SK-N-SH (cell line): Measurements from ENCODE around the gene FAM174B. TPM values are rescaled to one million over a fixed set of nuclear protein-coding genes. Genes with fewer than 3 reads are reported as not detected.

Source experiments
- CTCF ChIA-PET: fragments of 300-600, 350-600 bp; formaldehyde crosslinking; extraction: SDS; loops from one replicate; lab custom pipeline; 2021; lab: Yijun Ruan, JAX
- POLR2A ChIA-PET: fragments of 350-600 bp; sonication (Branson Sonifier 250); formaldehyde crosslinking; extraction: SDS; loops from one replicate; lab custom pipeline; 2020; ENCODE audit warnings: antibody characterized with exemption, inconsistent platforms; lab: Yijun Ruan, JAX
- DNase-seq: peaks from one replicate; pipeline ENCODE4 v3.0.0; 2012
- H2AFZ ChIP-seq: fragments of 200-600 bp; sonication (generic); 2 replicates; pipeline ENCODE4 v1.8.1; 2016; ENCODE audit warnings: antibody characterized with exemption, mild to moderate bottlenecking, low read depth
- H3F3A ChIP-seq: fragments of 200-600 bp; sonication (generic); replicated peaks from 2 replicates; pipeline ENCODE3; 2016; ENCODE audit warnings: antibody characterized with exemption, mild to moderate bottlenecking; ENCODE audit not compliant: insufficient read depth
- H3K27ac ChIP-seq, 2 experiments: fragments of 200-500 bp in 1 of 2; fragments of 200-600 bp in 1 of 2; sonication (Bioruptor generic) in 1 of 2; sonication (generic), shearing (Covaris generic) in 1 of 2; 2 replicates each; pipeline versions ENCODE4 v1.5.1 to v1.6.1; 2014 to 2016; ENCODE audit warnings: low read depth in 2 of 2, inconsistent platforms in 1 of 2, low read length in 1 of 2, mild to moderate bottlenecking in 1 of 2, mixed read lengths in 1 of 2
- H3K27me3 ChIP-seq: fragments of 200-600 bp; sonication (generic), shearing (Covaris generic); 2 replicates; pipeline ENCODE4 v1.6.1; 2016; ENCODE audit warnings: mixed run types; ENCODE audit not compliant: insufficient read depth
- H3K36me3 ChIP-seq, 2 experiments: fragments of 200-500 bp in 1 of 2; fragments of 200-600 bp in 1 of 2; sonication (Bioruptor generic) in 1 of 2; sonication (generic) in 1 of 2; replicated peaks in 1 of 2; 2 replicates each; pipeline versions ENCODE3 to v1.5.1; 2014 to 2016; ENCODE audit warnings: low read length in 1 of 2, mild to moderate bottlenecking in 1 of 2; ENCODE audit not compliant: insufficient read depth in 2 of 2, control insufficient read depth in 1 of 2
- H3K4me1 ChIP-seq, 2 experiments: fragments of 200-500 bp in 1 of 2; fragments of 200-600 bp in 1 of 2; sonication (Bioruptor generic) in 1 of 2; sonication (generic), shearing (Covaris generic) in 1 of 2; 2 replicates each; pipeline versions ENCODE4 v1.5.1 to v1.6.1; 2014 to 2016; ENCODE audit warnings: low read depth in 1 of 2, low read length in 1 of 2, mixed run types in 1 of 2; ENCODE audit not compliant: insufficient read depth in 2 of 2, control insufficient read depth in 1 of 2
- H3K4me2 ChIP-seq: fragments of 200-600 bp; sonication (generic), shearing (Covaris generic); 2 replicates; pipeline ENCODE4 v1.6.1; 2017; ENCODE audit warnings: mixed run types
- H3K4me3 ChIP-seq, 2 experiments: fragments of 200-500 bp in 1 of 2; fragments of 200-600 bp in 1 of 2; sonication (Bioruptor generic) in 1 of 2; sonication (generic), shearing (Covaris generic) in 1 of 2; 2 replicates each; pipeline versions ENCODE4 v1.5.1 to v1.8.1; 2014 to 2016; ENCODE audit warnings: low read depth in 2 of 2, inconsistent platforms in 1 of 2, low read length in 1 of 2, mild to moderate bottlenecking in 1 of 2, mixed read lengths in 1 of 2, moderate library complexity in 1 of 2
- H3K79me2 ChIP-seq: fragments of 200-600 bp; sonication (generic); 2 replicates; pipeline ENCODE4 v1.8.1; 2017; ENCODE audit warnings: mild to moderate bottlenecking; ENCODE audit not compliant: insufficient read depth
- H3K9ac ChIP-seq: fragments of 200-600 bp; sonication (generic); 2 replicates; pipeline ENCODE4 v1.6.1; 2017; ENCODE audit warnings: mixed run types
- H3K9me2 ChIP-seq: fragments of 200-600 bp; sonication (generic); 2 replicates; pipeline ENCODE4 v1.6.1; 2017; ENCODE audit warnings: mixed run types
- H3K9me3 ChIP-seq: fragments of 200-600 bp; sonication (generic); 2 replicates; pipeline ENCODE4 v1.6.1; 2017; ENCODE audit warnings: mixed run types, mild to moderate bottlenecking, moderate library complexity
- H4K20me1 ChIP-seq: fragments of 200-600 bp; sonication (generic); 2 replicates; pipeline ENCODE4 v1.6.1; 2017; ENCODE audit warnings: mild to moderate bottlenecking, mixed run types; ENCODE audit not compliant: insufficient read depth
- EP300 ChIP-seq, 2 experiments: IDR thresholded peaks; 2 replicates each; pipeline versions ENCODE4 v1.4.0 to v1.6.1; 2012; ENCODE audit warnings: borderline replicate concordance in 1 of 2, low read depth in 1 of 2, low read length in 1 of 2
- EZH2phosphoT487 ChIP-seq: fragments of 200-600 bp; sonication (generic); IDR thresholded peaks from 2 replicates; pipeline ENCODE4 v1.6.1; 2017; ENCODE audit warnings: low read depth, mixed run types, mild to moderate bottlenecking, antibody characterized with exemption, moderate library complexity, borderline replicate concordance
- FOXJ3 ChIP-seq: sonication (generic); formaldehyde crosslinking; IDR thresholded peaks from 2 replicates; pipeline ENCODE4 v1.5.1; 2020; ENCODE audit warnings: mild to moderate bottlenecking, missing genetic modification reagents
- FOXM1 ChIP-seq: IDR thresholded peaks from 2 replicates; pipeline ENCODE4 v1.4.0; 2012; ENCODE audit warnings: low read depth, mild to moderate bottlenecking
- JUND ChIP-seq: IDR thresholded peaks from 2 replicates; pipeline ENCODE4 v1.4.0; 2012
- MEF2A ChIP-seq: IDR thresholded peaks from 2 replicates; pipeline ENCODE4 v1.4.0; 2012; ENCODE audit warnings: low read depth, borderline replicate concordance
- NRF1 ChIP-seq: IDR thresholded peaks from 2 replicates; pipeline ENCODE4 v1.6.1; 2012; ENCODE audit warnings: low read depth, mild to moderate bottlenecking, low read length
- RAD21 ChIP-seq: IDR thresholded peaks from 2 replicates; pipeline ENCODE4 v1.6.1; 2012; ENCODE audit warnings: mild to moderate bottlenecking, low read length
- RXRA ChIP-seq: IDR thresholded peaks from 2 replicates; pipeline ENCODE4 v1.4.0; 2012; ENCODE audit warnings: low read depth, mild to moderate bottlenecking, borderline replicate concordance
- SIN3A ChIP-seq: IDR thresholded peaks from 2 replicates; pipeline ENCODE4 v1.6.1; 2012; ENCODE audit warnings: low read depth, mild to moderate bottlenecking, low read length, moderate library complexity, borderline replicate concordance
- TCF12 ChIP-seq: IDR thresholded peaks from 2 replicates; pipeline ENCODE4 v1.4.0; 2012
- YY1 ChIP-seq: IDR thresholded peaks from 2 replicates; pipeline ENCODE4 v1.4.0; 2012; ENCODE audit warnings: low read depth, mild to moderate bottlenecking
- WGBS: methylation state at CpG from one replicate; pipeline ENCODE4 v1.1.6; 2017; ENCODE audit warnings: low lambda C conversion rate; 5-methylcytosine and 5-hydroxymethylcytosine counted together
- polyA plus RNA-seq, 3 experiments: library from polyadenylated mRNA; depleted of rRNA; stranded (reverse); fragments of >200 nt; gene quantifications; 2 replicates each; pipeline ENCODE4 v1.2.3, GENCODE V29; 2012
- TF ChIP-seq, protein P1 (sequence below): IDR thresholded peaks from 2 replicates; pipeline ENCODE4 v1.4.0; 2012; ENCODE audit warnings: low read depth
- TF ChIP-seq, protein P2 (sequence below): fragments of 150-350 bp; IDR thresholded peaks from 2 replicates; pipeline ENCODE4 v1.6.1; 2016; ENCODE audit warnings: mild to moderate bottlenecking, low read depth, low read length
- TF ChIP-seq, protein P3 (sequence below): IDR thresholded peaks from 2 replicates; pipeline ENCODE4; 2012
- TF ChIP-seq, protein P4 (sequence below): fragments of 200-600 bp; sonication (generic); IDR thresholded peaks from 2 replicates; pipeline ENCODE4 v1.6.1; 2017; ENCODE audit warnings: antibody characterized with exemption, mild to moderate bottlenecking, moderate library complexity
- TF ChIP-seq, protein P5 (sequence below): fragments of 150-350 bp; IDR thresholded peaks from 2 replicates; pipeline ENCODE4 v1.6.1; 2017; ENCODE audit warnings: antibody characterized with exemption, low read length, low read depth, borderline replicate concordance

The FAM174B gene
- polyA plus RNA-seq, 1 of the 3 experiments (the other 2 are of a cell fraction), result 0.30 TPM

DNA sequence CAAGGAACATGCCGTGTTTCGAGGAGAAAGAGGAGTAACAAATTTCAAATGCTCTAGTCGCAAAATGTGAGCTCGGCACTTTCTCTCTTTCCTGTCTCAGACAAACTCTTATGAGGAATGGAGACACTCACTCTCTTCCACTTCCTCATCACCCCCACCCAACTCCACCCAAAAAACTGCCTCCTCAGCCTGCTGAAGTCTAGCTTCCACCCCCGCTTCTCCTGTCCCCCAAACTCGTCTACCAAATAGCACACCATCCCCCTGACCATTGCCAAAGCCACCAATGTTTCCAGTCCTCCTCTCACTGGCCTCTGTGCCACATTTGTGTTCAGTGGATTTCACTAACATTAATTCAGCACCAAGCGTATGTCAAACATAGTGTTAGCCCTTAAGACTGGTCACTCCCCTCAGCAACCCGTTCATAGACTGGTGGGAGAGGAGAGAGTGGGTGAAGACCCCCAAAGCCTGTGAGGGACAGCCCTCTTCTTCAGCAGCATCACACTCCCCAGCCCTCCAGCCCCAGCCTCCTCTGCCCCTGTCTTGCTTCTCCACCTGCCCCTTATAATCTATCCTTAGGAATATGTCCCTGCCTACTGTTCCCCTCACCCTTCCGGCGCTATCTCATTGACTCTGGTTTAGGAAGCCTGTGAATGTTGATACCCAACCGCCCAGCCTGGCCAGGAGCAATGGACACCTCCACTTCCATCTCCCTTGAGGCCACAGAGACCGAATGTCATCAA is 77.3 kb downstream of the FAM174B start:
- Histone ChIP-seq H4K20me1 (no peaks in the 10 kb centered on the region), H3K27ac (no peak overlapping the region), H3K9me2 (no peaks in the 10 kb centered on the region), H3K4me2 (no peak overlapping the region), H3K79me2 (no peaks in the 10 kb centered on the region), H3F3A (no peaks in the 10 kb centered on the region), H3K4me1 (no peaks in the 10 kb centered on the region), H3K9ac (no peak overlapping the region), H3K9me3 (no peaks in the 10 kb centered on the region), H3K4me3 (no peak overlapping the region), H2AFZ (no peak overlapping the region), H3K36me3 (no peaks in the 10 kb centered on the region)
- POLR2A ChIA-PET, result no interaction called here
- CTCF ChIA-PET, result no interaction called here
- 31% methylated on average over 12 of the region's 12 CpGs for WGBS
- no peak for DNase-seq
- TF ChIP-seq, protein P1, sequence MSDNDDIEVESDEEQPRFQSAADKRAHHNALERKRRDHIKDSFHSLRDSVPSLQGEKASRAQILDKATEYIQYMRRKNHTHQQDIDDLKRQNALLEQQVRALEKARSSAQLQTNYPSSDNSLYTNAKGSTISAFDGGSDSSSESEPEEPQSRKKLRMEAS, result no peak
- TF ChIP-seq EZH2phosphoT487, result no peak
- TF ChIP-seq, protein P2, sequence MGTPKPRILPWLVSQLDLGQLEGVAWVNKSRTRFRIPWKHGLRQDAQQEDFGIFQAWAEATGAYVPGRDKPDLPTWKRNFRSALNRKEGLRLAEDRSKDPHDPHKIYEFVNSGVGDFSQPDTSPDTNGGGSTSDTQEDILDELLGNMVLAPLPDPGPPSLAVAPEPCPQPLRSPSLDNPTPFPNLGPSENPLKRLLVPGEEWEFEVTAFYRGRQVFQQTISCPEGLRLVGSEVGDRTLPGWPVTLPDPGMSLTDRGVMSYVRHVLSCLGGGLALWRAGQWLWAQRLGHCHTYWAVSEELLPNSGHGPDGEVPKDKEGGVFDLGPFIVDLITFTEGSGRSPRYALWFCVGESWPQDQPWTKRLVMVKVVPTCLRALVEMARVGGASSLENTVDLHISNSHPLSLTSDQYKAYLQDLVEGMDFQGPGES, result no peak
- TF ChIP-seq TCF12, result no peak
- TF ChIP-seq, protein P3, sequence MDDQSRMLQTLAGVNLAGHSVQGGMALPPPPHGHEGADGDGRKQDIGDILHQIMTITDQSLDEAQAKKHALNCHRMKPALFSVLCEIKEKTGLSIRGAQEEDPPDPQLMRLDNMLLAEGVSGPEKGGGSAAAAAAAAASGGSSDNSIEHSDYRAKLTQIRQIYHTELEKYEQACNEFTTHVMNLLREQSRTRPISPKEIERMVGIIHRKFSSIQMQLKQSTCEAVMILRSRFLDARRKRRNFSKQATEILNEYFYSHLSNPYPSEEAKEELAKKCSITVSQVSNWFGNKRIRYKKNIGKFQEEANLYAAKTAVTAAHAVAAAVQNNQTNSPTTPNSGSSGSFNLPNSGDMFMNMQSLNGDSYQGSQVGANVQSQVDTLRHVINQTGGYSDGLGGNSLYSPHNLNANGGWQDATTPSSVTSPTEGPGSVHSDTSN, result no peak
- TF ChIP-seq, all 33 proteins: peak for 0
- H3K27me3 ChIP-seq, result no peaks in the 10 kb centered on the region

DNA sequence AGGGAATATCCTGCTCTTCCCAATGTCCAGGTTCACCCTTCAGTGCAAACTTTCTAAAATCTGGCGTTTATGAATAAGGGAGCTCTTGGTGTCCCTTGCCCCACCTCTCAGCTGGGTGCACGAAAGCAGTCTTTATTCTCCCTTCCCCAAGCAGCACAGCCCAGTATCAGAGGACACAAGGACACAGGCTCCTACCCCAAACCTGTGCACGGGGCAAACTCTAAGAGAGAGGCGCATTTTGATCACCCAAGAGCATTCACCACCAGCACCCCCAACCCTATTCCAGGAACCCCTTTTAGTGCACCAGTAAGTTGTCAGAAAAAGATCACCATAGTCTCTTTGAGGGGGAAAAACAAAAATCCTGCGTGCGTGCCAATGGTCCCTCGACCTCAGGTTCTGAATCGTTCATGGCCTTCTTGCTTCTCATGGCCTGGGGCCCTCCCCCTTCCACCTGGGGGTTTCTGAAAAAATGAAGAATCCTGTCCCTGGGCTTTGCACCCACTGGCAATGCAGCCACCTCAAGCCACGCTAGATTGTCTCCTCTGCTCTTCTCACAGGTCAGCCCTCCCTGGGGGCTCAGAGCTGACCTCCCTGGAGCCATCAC is 78.9 kb downstream of the FAM174B start:
- Histone ChIP-seq H3K27me3 (no peaks in the 10 kb centered on the region), H3K9ac (no peak overlapping the region), H4K20me1 (no peaks in the 10 kb centered on the region), H2AFZ (no peak overlapping the region), H3K79me2 (no peaks in the 10 kb centered on the region), H3F3A (no peaks in the 10 kb centered on the region), H3K36me3 (no peaks in the 10 kb centered on the region), H3K4me3 (no peak overlapping the region), H3K27ac (no peak overlapping the region), H3K9me3 (no peaks in the 10 kb centered on the region), H3K4me1 (no peaks in the 10 kb centered on the region), H3K9me2 (no peaks in the 10 kb centered on the region), H3K4me2 (no peak overlapping the region)
- ChIA-PET CTCF (no interaction called here), POLR2A (no interaction called here)
- WGBS, result 36% methylated on average over 8 of the region's 9 CpGs
- TF ChIP-seq, protein P2, result no peak
- TF ChIP-seq, protein P4, sequence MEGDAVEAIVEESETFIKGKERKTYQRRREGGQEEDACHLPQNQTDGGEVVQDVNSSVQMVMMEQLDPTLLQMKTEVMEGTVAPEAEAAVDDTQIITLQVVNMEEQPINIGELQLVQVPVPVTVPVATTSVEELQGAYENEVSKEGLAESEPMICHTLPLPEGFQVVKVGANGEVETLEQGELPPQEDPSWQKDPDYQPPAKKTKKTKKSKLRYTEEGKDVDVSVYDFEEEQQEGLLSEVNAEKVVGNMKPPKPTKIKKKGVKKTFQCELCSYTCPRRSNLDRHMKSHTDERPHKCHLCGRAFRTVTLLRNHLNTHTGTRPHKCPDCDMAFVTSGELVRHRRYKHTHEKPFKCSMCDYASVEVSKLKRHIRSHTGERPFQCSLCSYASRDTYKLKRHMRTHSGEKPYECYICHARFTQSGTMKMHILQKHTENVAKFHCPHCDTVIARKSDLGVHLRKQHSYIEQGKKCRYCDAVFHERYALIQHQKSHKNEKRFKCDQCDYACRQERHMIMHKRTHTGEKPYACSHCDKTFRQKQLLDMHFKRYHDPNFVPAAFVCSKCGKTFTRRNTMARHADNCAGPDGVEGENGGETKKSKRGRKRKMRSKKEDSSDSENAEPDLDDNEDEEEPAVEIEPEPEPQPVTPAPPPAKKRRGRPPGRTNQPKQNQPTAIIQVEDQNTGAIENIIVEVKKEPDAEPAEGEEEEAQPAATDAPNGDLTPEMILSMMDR, result no peak
- TF ChIP-seq FOXJ3 (CRISPR knock-in tag) (no peak), SIN3A (no peak), JUND (no peak), NRF1 (no peak), FOXM1 (no peak), RAD21 (no peak), MEF2A (no peak), RXRA (no peak), YY1 (no peak), EP300 (IDR thresholded peaks at IDR 0.05; ENCODE audit: borderline replicate concordance in 1 of 2, low read depth in 1 of 2, low read length in 1 of 2) (no peak)
- TF ChIP-seq, protein P3, result no peak
- TF ChIP-seq, protein P5, sequence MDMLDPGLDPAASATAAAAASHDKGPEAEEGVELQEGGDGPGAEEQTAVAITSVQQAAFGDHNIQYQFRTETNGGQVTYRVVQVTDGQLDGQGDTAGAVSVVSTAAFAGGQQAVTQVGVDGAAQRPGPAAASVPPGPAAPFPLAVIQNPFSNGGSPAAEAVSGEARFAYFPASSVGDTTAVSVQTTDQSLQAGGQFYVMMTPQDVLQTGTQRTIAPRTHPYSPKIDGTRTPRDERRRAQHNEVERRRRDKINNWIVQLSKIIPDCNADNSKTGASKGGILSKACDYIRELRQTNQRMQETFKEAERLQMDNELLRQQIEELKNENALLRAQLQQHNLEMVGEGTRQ, result no peak
- TF ChIP-seq, protein P1, result no peak
- no peak for DNase-seq
